Choroid plexus epithelial cell (primary cell): ENCODE measurements around the gene UHMK1.

Source experiments
- DNase-seq: peaks from one replicate; pipeline ENCODE4 v3.0.0-alpha.2; 2010; ENCODE audit warnings: low read depth
- H3K4me3 ChIP-seq: 2 replicates; pipeline ENCODE4 v1.5.1; 2011; ENCODE audit warnings: low read depth, mild to moderate bottlenecking, control low read depth, low read length, moderate library complexity
- TF ChIP-seq, protein P1 (sequence below): conservative IDR thresholded peaks from 2 replicates; pipeline ENCODE4 v1.5.1; 2011; ENCODE audit warnings: low read depth, mild to moderate bottlenecking, control low read depth, inconsistent platforms, low read length, moderate library complexity

The UHMK1 gene

DNA sequence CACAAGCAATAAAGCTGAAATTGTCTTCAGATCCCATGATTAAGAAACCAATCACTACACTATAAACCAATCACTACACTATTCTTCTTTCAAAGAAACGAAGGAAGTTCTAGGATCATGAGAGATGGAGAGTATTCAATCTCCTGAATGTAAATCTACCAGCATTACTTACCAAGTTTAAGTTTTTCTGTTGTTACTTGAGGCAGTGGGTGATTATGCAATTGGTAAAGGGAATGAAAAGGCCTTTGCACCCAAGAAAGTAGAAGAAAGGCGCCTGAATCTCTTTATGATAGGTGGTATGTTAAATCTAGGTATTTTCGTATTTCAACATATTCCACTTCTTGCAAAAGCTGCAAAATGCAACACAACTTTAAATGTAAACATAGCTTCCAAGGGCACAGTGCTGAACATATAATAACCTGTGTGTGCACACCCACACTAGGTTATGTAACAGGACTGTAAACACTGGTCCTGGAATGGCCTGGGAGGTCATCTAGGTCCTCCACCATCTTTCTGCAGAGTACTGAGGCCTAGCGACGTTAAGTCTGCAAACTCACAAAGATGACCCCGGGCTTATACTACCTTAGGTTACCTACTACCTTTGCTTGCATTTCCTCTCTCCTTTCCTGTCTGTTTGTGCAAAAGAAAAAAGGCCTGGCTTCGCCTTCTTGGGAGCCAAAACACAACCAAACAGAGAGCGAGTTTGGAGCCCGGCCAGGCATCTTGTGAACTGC, 62.9 kb downstream of the UHMK1 start:
- TF ChIP-seq, protein P1, sequence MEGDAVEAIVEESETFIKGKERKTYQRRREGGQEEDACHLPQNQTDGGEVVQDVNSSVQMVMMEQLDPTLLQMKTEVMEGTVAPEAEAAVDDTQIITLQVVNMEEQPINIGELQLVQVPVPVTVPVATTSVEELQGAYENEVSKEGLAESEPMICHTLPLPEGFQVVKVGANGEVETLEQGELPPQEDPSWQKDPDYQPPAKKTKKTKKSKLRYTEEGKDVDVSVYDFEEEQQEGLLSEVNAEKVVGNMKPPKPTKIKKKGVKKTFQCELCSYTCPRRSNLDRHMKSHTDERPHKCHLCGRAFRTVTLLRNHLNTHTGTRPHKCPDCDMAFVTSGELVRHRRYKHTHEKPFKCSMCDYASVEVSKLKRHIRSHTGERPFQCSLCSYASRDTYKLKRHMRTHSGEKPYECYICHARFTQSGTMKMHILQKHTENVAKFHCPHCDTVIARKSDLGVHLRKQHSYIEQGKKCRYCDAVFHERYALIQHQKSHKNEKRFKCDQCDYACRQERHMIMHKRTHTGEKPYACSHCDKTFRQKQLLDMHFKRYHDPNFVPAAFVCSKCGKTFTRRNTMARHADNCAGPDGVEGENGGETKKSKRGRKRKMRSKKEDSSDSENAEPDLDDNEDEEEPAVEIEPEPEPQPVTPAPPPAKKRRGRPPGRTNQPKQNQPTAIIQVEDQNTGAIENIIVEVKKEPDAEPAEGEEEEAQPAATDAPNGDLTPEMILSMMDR: no peak
- H3K4me3 ChIP-seq: peak overlapping the region; percentile 88
- no peak for DNase-seq

DNA sequence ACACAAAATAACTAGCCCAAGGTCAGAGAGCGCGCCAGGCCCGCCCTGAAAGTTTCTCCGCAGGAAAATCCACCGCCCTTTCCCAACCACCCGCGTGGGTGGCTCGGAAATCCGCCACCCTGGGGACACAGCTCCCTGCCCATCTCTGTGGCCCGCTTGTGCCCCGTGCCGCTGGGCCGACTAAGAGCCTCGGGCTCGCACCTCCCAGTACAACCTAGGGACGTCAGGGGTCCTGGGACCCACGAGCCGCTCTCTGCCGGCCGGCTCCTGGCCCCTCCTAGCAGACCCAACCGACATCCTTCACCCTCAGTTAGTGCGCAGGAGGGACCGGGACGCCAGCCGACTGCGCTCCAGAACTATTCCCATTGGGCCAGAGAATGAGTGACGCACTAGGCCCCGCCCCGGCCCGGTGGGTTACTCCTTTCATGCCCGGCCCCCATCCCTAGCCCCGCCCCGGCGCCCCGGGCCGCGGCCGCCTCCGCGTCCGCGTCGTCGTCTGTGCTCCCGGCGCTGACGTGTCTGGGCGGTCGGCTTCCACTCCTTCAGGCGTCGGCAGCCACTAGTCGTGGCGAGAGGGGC, 63.5 kb downstream of the UHMK1 start:
- H3K4me3 ChIP-seq: peak overlapping the region; percentile 88
- peak; percentile 98 for DNase-seq
- TF ChIP-seq, protein P1: no peak

DNA sequence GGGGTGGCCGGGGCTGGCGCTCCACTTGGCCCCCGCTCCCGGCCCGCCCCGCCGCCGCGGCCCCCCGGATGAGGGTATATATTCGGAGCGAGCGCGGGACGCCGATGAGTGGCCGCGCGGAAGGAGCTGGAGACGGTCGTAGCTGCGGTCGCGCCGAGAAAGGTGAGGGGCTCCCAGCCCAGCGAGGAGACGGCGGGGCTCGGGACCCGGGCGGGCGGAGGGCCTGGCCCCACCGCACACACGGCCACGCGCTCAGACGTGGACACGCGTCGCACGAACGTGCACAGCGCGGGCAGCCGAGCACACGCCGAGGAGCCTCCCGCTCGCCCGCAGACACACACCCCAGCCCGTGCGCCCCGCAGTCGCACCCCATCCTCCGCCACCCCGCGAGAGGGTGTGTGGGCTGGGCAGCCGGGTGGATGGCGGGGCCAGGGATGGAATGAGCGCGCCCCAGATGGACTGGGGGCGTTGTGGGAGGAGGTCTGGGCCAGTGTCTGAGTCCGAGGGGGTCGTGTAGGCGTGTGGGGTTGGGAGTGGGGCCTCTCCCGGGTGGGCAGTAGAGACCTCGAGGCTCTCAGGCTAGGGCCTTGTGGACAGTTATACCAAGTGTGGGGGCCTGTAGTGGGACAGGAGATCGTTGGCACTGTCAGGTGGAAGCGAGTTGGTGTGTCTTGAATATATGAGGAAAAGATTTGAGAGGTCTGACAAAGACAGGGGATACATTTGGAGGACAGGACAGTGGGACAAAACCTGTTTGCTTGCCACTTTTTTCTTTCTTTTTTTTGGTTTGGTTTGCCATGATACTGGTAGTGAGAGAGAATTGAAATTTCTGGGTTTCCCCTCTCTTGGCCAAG, 64.2 kb downstream of the UHMK1 start, which contains the start of gene UAP1:
Gene UAP1 (plus strand): TSS at position 107 of the 854 bp plus-strand sequence. CDS start 4,347 bp downstream, outside the sequence.
- peak; percentile 31 for DNase-seq
- TF ChIP-seq, protein P1: no peak
- peak within 1 kb of the TSS; percentile 88 for H3K4me3 ChIP-seq

DNA sequence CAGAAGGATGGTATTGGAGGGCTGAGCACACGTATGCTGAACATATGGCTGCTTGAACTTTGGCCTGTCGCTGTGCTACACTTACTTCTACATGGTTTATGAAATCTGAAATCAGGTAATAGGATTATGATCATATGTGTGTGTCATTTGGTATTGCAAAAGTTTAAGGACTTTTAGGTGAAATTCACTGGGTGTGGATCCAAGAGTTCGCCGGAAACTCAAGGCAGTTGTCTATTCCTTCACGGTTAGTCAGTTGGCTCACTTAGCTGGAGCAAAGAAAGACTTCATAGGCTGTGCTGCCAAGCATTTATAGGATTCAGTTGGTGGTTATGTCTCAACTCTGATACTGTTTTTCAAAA, 64.8 kb downstream of the UHMK1 start:
- peak; percentile 66 for DNase-seq
- TF ChIP-seq, protein P1: no peak
- peak overlapping the region; percentile 88 for H3K4me3 ChIP-seq

DNA sequence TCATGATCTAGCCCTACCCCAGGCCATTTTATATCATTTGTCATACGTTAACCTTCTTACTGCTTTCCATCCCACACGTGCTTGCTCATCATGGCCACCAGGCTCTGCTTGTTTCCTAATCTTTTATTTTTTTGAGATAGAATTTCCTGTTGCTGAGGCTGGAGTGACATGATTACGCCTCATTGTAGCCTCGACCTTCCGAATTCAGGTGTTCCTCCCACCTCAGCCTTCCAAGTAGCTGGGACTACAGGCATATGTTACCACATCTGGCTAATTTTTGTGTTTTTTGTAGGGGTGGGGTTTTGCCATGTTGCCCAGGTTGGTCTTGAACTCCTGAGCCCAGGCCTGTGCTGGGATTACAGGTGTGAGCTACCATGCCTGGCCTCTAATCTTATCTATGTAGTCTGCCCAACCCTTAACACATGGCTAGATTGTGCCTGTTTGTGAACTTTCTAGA, 67.2 kb downstream of the UHMK1 start:
- TF ChIP-seq, protein P1: no peak
- no peak overlapping the region for H3K4me3 ChIP-seq
- peak; percentile 19 for DNase-seq

DNA sequence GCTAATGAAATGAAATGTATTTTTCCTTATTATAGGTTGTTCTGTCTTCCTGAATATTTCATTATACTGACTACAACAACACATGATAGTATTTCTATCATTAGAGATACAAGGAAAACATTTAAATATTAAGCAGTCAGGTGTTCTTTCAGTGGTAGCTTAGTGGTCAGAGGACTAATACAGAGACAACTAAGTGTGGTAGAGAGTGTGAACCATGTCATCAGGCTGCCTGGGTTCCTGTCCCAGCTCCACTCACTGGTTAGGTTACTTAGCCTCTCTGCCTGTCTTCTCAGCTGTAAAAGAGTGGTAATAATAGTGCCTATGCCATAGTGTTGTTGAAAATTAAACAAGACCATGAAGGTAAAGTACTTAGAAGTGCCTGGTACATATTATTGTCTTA, 67.8 kb downstream of the UHMK1 start:
- H3K4me3 ChIP-seq: no peak overlapping the region
- DNase-seq: no peak
- TF ChIP-seq, protein P1: no peak
